ENCODE measurements around the gene ZNF605.

GRCh38 chr12:132951649-132952048 is 4.5 kb downstream of the ZNF605 start:
- TF ChIP-seq POLR2A (IDR thresholded peaks at IDR 0.05) = no peak
- no peak for TF ChIP-seq CTCF (IDR thresholded peaks at IDR 0.05)
